K562 (cell line): ENCODE data around the gene TSPAN1.

Source experiments
- CBFB ChIP-seq: sonication (generic); formaldehyde crosslinking; IDR thresholded peaks from 2 replicates; pipeline ENCODE4 v1.4.0; 2020; ENCODE audit warnings: mild to moderate bottlenecking, missing genetic modification reagents
- POLR2A ChIP-seq: fragments of 450-650 bp; conservative IDR thresholded peaks from 2 replicates; pipeline ENCODE4 v1.6.1; 2016
- YBX1 ChIP-seq: fragments of 450-650 bp; IDR thresholded peaks from 2 replicates; pipeline ENCODE4 v1.7.1; 2016; ENCODE audit warnings: mild to moderate bottlenecking
- ZNF253 ChIP-seq: fragments of 250-450 bp; sonication (Bioruptor Pico); conservative IDR thresholded peaks from 2 replicates; pipeline ENCODE4 v1.6.1; 2021; ENCODE audit warnings: mild to moderate bottlenecking
- TF ChIP-seq, protein P1 (sequence below): sonication (generic); formaldehyde crosslinking; IDR thresholded peaks from 2 replicates; pipeline ENCODE4 v1.8.0; 2022; ENCODE audit warnings: mild to moderate bottlenecking, missing genetic modification reagents, borderline replicate concordance

DNA sequence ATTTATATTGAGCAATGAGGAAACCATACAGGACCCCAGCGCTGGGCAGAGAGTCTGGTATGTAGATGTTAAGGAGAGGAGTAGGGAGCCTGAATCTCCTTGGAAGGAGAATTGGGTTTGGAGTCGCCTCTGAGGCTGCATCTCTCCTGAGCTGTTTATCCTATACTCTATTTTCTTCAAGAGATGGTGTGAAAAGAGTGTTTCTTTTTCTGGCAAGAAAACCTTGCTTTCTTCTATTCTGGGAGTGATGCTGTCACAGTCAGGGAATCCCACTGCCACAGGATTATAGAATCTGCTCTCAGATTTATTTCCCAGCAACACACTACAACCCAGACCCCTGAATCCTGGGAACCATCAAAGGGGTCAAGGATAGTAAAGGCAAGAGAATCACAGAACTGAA, 31.5 kb downstream of the TSPAN1 start:
- TF ChIP-seq CBFB (CRISPR knock-in tag) (no peak), POLR2A (no peak), ZNF253 (no peak), YBX1 (no peak)
- TF ChIP-seq, protein P1, sequence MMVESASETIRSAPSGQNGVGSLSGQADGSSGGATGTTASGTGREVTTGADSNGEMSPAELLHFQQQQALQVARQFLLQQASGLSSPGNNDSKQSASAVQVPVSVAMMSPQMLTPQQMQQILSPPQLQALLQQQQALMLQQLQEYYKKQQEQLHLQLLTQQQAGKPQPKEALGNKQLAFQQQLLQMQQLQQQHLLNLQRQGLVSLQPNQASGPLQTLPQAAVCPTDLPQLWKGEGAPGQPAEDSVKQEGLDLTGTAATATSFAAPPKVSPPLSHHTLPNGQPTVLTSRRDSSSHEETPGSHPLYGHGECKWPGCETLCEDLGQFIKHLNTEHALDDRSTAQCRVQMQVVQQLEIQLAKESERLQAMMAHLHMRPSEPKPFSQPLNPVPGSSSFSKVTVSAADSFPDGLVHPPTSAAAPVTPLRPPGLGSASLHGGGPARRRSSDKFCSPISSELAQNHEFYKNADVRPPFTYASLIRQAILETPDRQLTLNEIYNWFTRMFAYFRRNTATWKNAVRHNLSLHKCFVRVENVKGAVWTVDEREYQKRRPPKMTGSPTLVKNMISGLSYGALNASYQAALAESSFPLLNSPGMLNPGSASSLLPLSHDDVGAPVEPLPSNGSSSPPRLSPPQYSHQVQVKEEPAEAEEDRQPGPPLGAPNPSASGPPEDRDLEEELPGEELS, result no peak
